Ovary (tissue), 9 donors: ENCODE measurements around the gene ADAMTS13. TPM values are rescaled to one million over a fixed set of nuclear protein-coding genes. Genes with fewer than 3 reads are reported as not detected.

Experiments
- DNase-seq, 5 donors: peaks; one replicate each; pipeline ENCODE4 v3.0.0-alpha.2; 2019 to 2020
- H3K27ac ChIP-seq, 2 donors: fragments of 200-600 bp; one replicate each; pipeline versions ENCODE4 v1.5.1 to v1.8.0; 2019 to 2022
- H3K27me3 ChIP-seq: fragments of 200-600 bp; one replicate; pipeline ENCODE4 v1.8.0; 2022
- H3K36me3 ChIP-seq: fragments of 200-600 bp; sonication (generic); one replicate; pipeline ENCODE4 v1.5.1; 2019
- H3K4me1 ChIP-seq: one replicate; pipeline ENCODE4 v1.8.1; 2013; ENCODE audit warnings: mild to moderate bottlenecking, moderate library complexity; ENCODE audit not compliant: insufficient read depth
- H3K4me3 ChIP-seq: fragments of 200-600 bp; sonication (generic); one replicate; pipeline ENCODE4 v1.5.1; 2017
- H3K9me3 ChIP-seq, 2 donors: fragments of 200-600 bp in 1 of 2; sonication (generic) in 1 of 2; one replicate each; pipeline versions ENCODE4 v1.5.1 to v1.8.1; 2013 to 2019; ENCODE audit warnings: mild to moderate bottlenecking in 1 of 2, moderate library complexity in 1 of 2
- EP300 ChIP-seq: sonication (generic); formaldehyde crosslinking; IDR thresholded peaks from one replicate; pipeline ENCODE4 v1.6.1; 2017; ENCODE audit warnings: antibody characterized with exemption
- POLR2A ChIP-seq: fragments of 450-650 bp; IDR thresholded peaks from one replicate; pipeline ENCODE4 v1.6.1; 2017; ENCODE audit warnings: antibody characterized with exemption, mild to moderate bottlenecking, moderate library complexity
- WGBS, 3 donors: extraction: QIAGEN DNeasy Blood & Tissue Kit in 1 of 3; methylation state at CpG; one replicate each; pipeline versions ENCODE4 v1.1.5 to v1.1.7; 2013 to 2017; 5-methylcytosine and 5-hydroxymethylcytosine counted together
- intact Hi-C, 4 donors: fragments of 100-400 bp; cut with DNase I; formaldehyde crosslinking; loops; one replicate each; pipeline versions ENCODE4 v1.11.0 to v1.15.1; 2022 to 2023
- polyA plus RNA-seq, 2 donors: library from polyadenylated mRNA; stranded (reverse); fragments of 200-250 nt in 1 of 2; fragments of 350-450 nt in 1 of 2; fragmentation: Illumina TruSeq in 1 of 2; extraction: RNeasy Lipid Tissue Mini Kit (QIAGEN cat#74804) in 1 of 2; gene quantifications; one replicate each; pipeline ENCODE4 v1.2.3, GENCODE V29; 2013 to 2014
- total RNA-seq, 7 donors: library from RNA; depleted of rRNA in 2 of 7; stranded (reverse); fragments of >200 nt in 2 of 7; fragmentation: NEBNext Ultra II Directional in 3 of 7; extraction: Animal tissue kit (Norgen Biotek cat#: 25700) in 3 of 7; gene quantifications; one replicate each; pipeline versions ENCODE4 v1.1.0 to v1.2.4, GENCODE V29; 2016 to 2023
- TF ChIP-seq, protein P1 (sequence below), 3 donors: fragments of 450-650 bp in 2 of 3; fragments of 200-600 bp in 1 of 3; IDR thresholded peaks; one replicate each; pipeline versions ENCODE4 v1.5.1 to v1.8.0; 2016 to 2022; ENCODE audit warnings: antibody characterized with exemption in 3 of 3, mild to moderate bottlenecking in 1 of 3
- donor health status: DM: no; HTN: no; CAD: no; lungs with moderate emphysema.
- donor health status: DM: no; HTN: no; CAD: no.
- donor health status: Bipolar disorder and iron deficiency.
- donor health status: DM: yes; HTN: yes; CAD: no.
- donor health status: DM: no; HTN: no; CAD: no.
- donor health status: DM: yes; HTN: yes; CAD: no.

The ADAMTS13 gene
- total and polyA plus RNA-seq, 9 donors: 0.45 to 4.2 (median 3.6) TPM

DNA sequence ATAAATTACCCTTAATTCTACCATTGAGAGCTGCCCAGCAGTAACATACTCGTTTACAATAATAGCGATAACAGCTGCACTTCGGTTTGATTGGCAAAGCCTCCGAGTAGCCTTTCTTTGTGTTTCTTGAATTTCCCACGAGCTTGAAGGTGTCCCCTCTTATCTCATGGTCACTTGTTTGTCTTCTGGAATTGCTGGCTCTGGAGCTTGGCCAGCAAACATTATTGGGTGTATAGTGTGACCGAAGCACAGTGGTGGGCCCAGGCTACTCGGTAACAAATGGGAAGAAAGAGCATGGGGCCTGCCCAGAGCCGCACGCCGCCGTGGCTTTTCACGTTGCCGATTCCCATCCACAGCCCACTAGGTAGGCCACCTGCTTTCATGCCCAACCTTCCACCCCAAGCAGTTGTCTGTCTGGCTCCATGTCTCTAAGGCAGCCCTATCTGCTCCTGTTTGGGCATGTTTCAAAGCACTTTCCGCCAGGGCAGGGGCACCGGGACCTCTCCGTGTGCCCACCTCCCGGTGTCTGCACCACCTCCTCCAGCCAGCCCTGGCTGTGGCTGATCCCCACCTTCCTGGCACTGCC lies 37.3 kb upstream of the ADAMTS13 start:
- Histone ChIP-seq H3K27me3 (no peaks in the 10 kb centered on the region), H3K36me3 (no peaks in the 10 kb centered on the region), H3K4me3 (no peak overlapping the region), H3K9me3 (no peaks in the 10 kb centered on the region), H3K27ac (no peak overlapping the region), H3K4me1 (no peaks in the 10 kb centered on the region)
- WGBS, 3 donors: 88 to 90% (median 89%) methylated on average over 17 of the region's 17 CpGs
- DNase-seq: no peak
- no peak for TF ChIP-seq EP300
- no peak for TF ChIP-seq POLR2A
- TF ChIP-seq, protein P1, sequence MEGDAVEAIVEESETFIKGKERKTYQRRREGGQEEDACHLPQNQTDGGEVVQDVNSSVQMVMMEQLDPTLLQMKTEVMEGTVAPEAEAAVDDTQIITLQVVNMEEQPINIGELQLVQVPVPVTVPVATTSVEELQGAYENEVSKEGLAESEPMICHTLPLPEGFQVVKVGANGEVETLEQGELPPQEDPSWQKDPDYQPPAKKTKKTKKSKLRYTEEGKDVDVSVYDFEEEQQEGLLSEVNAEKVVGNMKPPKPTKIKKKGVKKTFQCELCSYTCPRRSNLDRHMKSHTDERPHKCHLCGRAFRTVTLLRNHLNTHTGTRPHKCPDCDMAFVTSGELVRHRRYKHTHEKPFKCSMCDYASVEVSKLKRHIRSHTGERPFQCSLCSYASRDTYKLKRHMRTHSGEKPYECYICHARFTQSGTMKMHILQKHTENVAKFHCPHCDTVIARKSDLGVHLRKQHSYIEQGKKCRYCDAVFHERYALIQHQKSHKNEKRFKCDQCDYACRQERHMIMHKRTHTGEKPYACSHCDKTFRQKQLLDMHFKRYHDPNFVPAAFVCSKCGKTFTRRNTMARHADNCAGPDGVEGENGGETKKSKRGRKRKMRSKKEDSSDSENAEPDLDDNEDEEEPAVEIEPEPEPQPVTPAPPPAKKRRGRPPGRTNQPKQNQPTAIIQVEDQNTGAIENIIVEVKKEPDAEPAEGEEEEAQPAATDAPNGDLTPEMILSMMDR (IDR thresholded peaks at IDR 0.05): no peak
- intact Hi-C loops: no loop called here

DNA sequence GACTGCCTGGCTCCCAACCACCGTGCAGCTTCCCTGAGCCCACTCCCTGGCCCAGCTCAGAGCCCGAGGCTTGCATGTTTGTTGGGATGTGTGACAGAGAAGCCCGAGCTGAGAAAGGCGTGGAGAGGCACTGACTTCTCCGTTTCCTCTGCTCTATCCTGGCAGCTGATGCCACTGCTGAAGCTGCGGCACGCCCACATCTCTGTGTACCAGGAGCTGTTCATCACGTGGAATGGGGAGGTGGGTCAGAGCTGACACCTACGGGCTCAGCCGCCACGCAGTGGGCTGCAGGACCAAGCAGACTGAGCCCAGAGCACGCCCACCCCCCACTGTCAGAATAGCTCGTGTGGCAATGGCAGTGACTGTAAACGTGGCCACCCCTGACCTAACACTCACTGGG lies 36.7 kb upstream of the ADAMTS13 start:
- no peaks in the 10 kb centered on the region for H3K9me3 ChIP-seq
- TF ChIP-seq, protein P1 (IDR thresholded peaks at IDR 0.05): no peak
- TF ChIP-seq EP300 (no peak), POLR2A (no peak)
- H3K4me1 ChIP-seq: no peaks in the 10 kb centered on the region
- 84 to 87% (median 86%) methylated on average over 14 of the region's 14 CpGs for WGBS, 3 donors
- intact Hi-C loops: no loop called here
- H3K4me3 ChIP-seq: no peak overlapping the region
- H3K27me3 ChIP-seq: no peaks in the 10 kb centered on the region
- DNase-seq: no peak
- no peaks in the 10 kb centered on the region for H3K36me3 ChIP-seq
- no peak overlapping the region for H3K27ac ChIP-seq

DNA sequence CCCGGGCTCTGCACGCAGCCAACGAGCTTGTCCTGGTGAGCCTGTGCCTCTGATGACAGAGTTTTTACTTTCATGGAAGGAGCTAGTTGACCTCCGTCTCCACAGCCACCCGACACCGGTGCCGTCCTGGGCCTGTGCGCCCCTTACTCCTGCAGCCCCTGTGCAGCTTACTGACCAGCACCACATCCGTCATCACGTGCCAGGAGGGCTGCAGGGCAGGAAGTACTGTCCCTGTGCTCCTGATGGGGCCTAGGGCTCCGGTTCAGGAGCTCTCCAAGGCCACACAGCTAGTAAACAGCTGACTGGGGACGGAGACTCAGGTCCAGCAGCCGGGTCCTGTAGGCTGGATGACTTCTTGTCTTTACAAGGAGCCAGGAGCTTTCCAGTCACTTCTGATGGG lies 35.8 kb upstream of the ADAMTS13 start:
- intact Hi-C loops: no loop called here
- no peaks in the 10 kb centered on the region for H3K27me3 ChIP-seq
- no peak overlapping the region for H3K4me3 ChIP-seq
- DNase-seq: no peak
- TF ChIP-seq POLR2A (no peak), EP300 (no peak)
- TF ChIP-seq, protein P1 (IDR thresholded peaks at IDR 0.05): no peak
- H3K27ac ChIP-seq: no peak overlapping the region
- H3K9me3 ChIP-seq: no peaks in the 10 kb centered on the region
- 77 to 79% (median 78%) methylated on average over 13 of the region's 13 CpGs for WGBS, 3 donors
- H3K36me3 ChIP-seq: no peaks in the 10 kb centered on the region
- no peaks in the 10 kb centered on the region for H3K4me1 ChIP-seq

DNA sequence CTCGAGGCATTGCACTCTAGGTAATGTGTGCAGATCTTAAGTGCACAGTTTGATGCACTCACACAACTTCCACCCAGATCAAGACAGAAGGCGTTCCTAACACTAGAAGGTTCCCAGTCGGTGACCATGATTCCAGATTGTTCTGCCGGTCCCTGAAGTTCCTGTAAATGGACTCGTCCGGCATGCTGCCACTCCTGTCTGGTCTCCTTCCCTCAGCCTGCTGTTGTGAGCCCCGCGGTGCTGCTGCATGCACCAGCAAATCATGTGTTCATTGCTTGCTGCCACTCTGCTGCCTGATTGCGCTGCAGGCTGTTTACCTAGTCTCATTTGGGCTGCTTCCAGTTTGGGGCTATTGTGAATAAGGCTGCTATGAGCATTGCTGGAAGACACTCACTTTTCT lies 34.5 kb upstream of the ADAMTS13 start:
- 80 to 86% (median 82%) methylated on average over 9 of the region's 9 CpGs for whole genome bisulfite sequencing, 3 donors
- intact Hi-C loops: no loop called here
- TF ChIP-seq, protein P1 (IDR thresholded peaks at IDR 0.05): no peak
- no peak for TF ChIP-seq POLR2A
- TF ChIP-seq EP300: no peak

More for the DNA sequence above, 34.5 kb upstream of the ADAMTS13 start:
- H3K9me3 ChIP-seq: no peaks in the 10 kb centered on the region
- no peaks in the 10 kb centered on the region for H3K27me3 ChIP-seq
- no peak overlapping the region for H3K27ac ChIP-seq
- DNase-seq: no peak
- no peaks in the 10 kb centered on the region for H3K36me3 ChIP-seq
- H3K4me3 ChIP-seq: no peak overlapping the region
- no peaks in the 10 kb centered on the region for H3K4me1 ChIP-seq
